GM19351 (cell line): ENCODE measurements around the gene AUP1.
"Not testable (repeated sequence)": the region's sequence is repeated elsewhere in the genome, so short reads cannot be mapped to it uniquely, and the experiment has no call there.

Experiments used
- ATAC-seq: cut with Tn5 transposase; IDR thresholded peaks from one replicate; pipeline ENCODE4 v1.9.1; 2021; ENCODE audit warnings: mild to moderate bottlenecking, moderate library complexity; ENCODE audit not compliant: unreplicated experiment

AUP1 gene, protein sequence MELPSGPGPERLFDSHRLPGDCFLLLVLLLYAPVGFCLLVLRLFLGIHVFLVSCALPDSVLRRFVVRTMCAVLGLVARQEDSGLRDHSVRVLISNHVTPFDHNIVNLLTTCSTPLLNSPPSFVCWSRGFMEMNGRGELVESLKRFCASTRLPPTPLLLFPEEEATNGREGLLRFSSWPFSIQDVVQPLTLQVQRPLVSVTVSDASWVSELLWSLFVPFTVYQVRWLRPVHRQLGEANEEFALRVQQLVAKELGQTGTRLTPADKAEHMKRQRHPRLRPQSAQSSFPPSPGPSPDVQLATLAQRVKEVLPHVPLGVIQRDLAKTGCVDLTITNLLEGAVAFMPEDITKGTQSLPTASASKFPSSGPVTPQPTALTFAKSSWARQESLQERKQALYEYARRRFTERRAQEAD

GRCh38 chr2:74529357-74530238, at the start of gene AUP1, which contains the start of gene HTRA2:
TSS of gene AUP1 (minus strand) at chr2:74529706. CDS start at chr2:74529629, 77 bp downstream.
TSS of gene HTRA2 (plus strand) at chr2:74529933. CDS start at chr2:74530007, 74 bp downstream.
- ATAC-seq, result peak; percentile 76

DNA sequence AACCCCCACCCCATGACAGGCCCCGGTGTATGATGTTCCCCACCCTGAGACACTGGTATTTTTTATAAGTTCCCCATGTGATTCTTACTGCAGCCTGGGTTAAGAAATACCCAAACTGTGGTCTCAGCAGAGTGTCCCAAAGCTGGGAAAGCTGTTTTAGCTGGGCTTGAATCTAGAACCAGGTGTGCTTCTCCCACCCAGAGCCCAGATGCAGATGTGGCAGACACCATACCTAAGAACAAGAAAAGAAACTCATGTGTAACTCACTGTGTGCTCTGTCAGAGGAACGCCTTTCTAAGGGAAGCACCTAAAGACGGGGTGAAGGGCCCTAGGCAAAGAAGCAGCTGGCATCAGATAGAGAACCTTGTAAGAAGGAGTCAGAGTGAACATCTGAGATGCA, 48.9 kb upstream of the AUP1 start:
- no peak for ATAC-seq

DNA sequence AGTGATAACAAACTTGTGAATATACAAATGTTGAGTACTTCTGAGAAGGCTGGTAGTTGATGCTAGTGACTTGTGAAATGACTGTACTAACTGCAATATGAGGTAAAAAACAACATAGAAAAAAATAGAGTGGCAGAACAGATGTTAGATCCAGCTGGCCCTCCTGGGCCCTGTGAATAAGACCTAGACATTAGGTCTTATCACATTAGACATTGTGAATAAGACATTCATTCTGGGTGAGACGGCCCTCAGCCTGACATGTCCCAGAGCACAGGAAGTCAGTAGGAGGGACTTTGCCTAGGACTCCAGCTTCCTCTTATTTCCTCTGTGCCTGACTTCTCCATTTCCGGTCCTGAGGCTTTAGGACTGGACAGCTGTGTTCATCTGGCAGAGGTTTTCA, 47.9 kb upstream of the AUP1 start:
- peak; percentile 47 for ATAC-seq

- ATAC-seq, result no peak
Observed at GRCh38 chr2:74576863-74577229, 47.3 kb upstream of the AUP1 start.

- ATAC-seq, result no peak
Observed at GRCh38 chr2:74576211-74576862, 46.8 kb upstream of the AUP1 start.

GRCh38 chr2:74575320-74575719, 45.8 kb upstream of the AUP1 start:
- ATAC-seq, result no peak

DNA sequence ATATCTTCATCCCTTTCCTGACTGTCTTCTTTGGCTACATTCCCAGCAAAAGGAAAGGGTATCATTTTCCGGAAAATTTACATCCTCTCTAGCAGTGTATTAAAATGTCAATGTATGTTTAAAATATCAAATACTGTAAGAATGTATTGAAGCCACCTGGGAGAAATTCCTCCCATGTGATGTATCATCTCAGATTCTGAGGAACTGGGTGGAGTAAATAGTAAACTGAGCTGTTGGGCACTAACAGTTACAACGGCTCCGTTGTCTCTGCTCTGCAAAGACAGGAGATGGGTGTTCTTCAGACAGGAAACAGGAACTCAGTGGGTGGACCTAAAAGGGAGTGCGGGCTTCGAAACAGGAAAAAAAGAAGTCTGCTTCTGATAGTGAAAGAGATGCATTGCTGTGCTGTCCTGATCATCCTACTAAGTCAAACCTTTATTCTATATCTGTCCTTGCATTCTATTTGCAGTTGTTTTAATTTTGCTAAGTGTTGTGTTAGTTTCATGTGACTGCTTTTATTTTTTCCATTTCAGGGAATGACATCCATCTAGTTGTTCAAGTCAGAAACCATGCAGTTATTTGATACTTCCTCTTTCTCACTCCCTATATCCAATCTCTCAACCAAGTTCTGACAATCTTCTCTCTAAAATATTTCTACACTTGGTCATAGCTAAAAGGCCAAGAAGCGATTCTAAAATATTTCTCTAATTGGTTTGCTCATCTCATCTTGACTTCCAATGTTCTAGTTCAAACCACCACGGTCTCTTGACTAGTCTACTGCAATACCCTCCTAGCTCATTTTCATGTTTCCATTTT, 44.4 kb upstream of the AUP1 start:
- ATAC-seq, result peak; percentile 48

GRCh38 chr2:74572178-74572925, 42.8 kb upstream of the AUP1 start:
- ATAC-seq, result no peak

DNA sequence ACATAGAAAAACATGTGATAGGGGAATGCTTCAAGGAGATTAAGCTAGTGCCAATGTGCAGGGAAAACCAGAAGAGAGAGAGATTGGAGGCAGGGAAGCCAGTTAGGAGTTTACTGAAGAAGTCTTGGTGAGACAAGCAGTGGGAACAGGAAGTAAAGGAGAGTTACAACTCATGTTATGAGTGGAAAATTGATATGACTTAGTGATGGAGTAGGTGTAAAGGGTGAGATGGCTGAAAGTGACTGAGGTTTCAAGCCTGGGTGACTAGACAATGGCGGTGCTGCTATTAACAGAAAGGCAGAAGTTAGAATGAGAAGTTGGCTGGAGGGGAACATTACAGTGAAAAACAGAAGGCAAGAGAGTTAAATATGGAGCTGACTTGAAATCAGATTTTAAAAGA, 41.6 kb upstream of the AUP1 start:
- ATAC-seq, result peak; percentile 71

- ATAC-seq, result no peak
Observed at GRCh38 chr2:74569686-74570085, 40.2 kb upstream of the AUP1 start.

- ATAC-seq, result no peak
Observed at GRCh38 chr2:74567881-74568280, 38.4 kb upstream of the AUP1 start.

DNA sequence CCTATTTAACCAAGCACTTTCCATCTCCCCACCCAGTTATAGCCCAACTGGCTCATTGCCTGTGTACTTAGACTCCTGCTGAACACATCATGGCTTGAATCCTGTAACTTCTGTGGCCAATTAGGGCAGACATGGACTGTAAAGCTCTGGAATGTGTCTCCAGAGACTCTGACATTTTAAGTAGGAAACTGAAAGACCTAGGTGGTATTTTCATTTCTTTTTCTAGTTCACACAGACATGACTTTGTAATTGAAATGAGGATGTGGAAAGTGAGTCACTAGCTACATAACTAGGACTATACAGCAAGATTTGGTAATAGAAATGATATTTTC, 37.2 kb upstream of the AUP1 start:
- no peak for ATAC-seq

DNA sequence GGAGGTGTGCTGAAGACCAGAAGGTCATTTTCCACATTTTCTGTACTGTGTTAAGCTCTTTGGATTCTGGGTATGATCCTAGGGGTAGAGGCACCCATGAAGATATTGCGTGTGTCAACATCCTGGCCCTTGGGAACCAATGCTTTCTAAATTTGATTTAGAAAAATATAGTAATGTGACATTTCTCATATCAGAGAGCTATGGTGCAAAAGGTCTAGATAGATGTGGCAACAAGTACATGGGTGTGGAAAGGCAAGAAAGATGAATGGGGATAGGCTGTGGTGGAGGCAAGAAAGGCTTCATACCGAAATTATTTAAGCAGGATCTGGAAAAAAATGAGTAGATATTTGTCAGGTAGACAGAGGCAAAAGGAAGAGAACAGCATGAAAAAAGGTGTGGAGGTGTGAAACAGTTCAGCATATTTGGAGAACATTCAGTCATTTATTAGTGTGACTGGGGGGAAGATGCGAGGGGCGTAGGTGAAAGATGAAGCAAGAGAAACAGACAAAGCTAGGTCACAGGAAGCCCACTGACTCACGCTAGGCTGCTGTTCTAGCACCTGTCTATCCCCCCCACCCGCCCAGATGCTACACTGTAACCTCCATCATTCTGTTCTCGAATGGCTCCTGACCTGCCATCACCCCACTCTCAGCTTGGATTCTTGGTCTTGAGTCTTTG, 36.7 kb upstream of the AUP1 start:
- ATAC-seq, result no peak

- ATAC-seq, result no peak
Observed at GRCh38 chr2:74564222-74564621, 34.7 kb upstream of the AUP1 start.

DNA sequence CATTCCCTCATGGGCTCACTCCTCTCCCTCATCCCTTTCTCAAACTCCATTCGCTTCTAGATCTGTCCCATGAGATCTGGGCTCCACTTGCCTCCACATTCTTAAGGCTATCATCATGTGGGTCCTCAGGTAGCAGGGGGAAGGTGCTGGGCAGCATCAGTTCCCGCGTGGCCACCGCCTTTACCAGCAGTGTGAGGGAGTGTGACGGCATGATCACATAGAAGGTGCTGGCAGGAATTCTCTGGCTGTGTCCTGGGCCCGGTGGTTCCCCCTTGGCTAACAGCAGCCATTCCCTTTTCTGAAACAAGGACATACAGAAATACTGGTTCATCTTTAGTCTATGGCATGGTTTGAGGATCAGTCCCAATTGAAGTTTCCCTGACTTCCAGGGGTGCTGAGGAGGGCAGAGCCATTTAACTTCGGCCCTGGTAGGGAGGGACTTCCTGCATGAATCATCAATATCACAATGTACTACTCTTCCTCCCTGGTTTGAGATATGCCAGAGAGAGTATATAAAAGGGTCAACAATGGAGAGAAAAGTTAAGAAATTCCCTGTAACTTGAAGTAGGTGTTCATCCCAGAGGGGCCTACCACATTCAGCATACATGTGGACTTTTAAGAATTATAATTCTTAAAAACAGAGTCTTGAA, 32.7 kb upstream of the AUP1 start:
- ATAC-seq, result no peak

DNA sequence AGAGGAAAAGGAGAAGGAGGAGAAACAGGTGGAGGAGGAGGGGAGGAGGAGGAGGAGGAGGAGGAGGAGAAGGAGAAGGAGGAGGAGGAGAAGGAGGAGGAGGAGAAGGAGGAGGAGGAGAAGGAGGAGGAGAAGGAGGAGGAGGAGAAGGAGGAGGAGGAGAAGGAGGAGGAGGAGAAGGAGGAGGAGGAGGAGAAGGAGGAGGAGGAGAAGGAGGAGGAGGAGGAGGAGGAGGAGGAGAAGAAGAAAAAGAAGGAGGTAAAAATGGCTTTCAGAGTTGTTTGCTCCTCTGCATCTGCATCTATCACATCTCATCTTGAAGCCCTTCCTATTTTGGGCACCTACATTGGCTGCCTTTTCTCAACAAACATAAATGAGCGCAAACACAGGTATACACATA, 31.5 kb upstream of the AUP1 start:
- not testable (repeated sequence) for ATAC-seq

GRCh38 chr2:74560591-74560990, 31.1 kb upstream of the AUP1 start:
- ATAC-seq, result no peak

GRCh38 chr2:74559912-74560311, 30.4 kb upstream of the AUP1 start:
- no peak for ATAC-seq
